ENCODE measurements around the gene HCST. TPM values are rescaled to one million over a fixed set of nuclear protein-coding genes. Genes with fewer than 3 reads are reported as not detected.

HCST gene
- total and polyA plus RNA-seq, 2 of the 13 experiments (the other 11 are each of a cell fraction or from before 2014, with no cell fraction given): 0.24 to 1.2 TPM

- TF ChIP-seq PRDM10 (CRISPR knock-in tag; IDR thresholded peaks at IDR 0.05; ENCODE audit: low read depth) (0 out of 2 replicates have a peak, but pooled peaks have one; percentile 20), HOXA3 (CRISPR knock-in tag; IDR thresholded peaks at IDR 0.05) (peak; percentile 68), FOSL2 (CRISPR knock-in tag; IDR thresholded peaks at IDR 0.05) (0 out of 2 replicates have a peak, but pooled peaks have one; percentile 18), HNRNPK (IDR thresholded peaks at IDR 0.05; ENCODE audit: low read depth, low read length, poor library complexity, severe bottlenecking) (peak; percentile 96), PITX1 (CRISPR knock-in tag; IDR thresholded peaks at IDR 0.05) (0 out of 2 replicates have a peak, but pooled peaks have one; percentile 15), IKZF1 (IDR thresholded peaks at IDR 0.05) (no peak), ZMYM3 (CRISPR knock-in tag; IDR thresholded peaks at IDR 0.05) (0 out of 2 replicates have a peak, but pooled peaks have one; percentile 14), SPEN (CRISPR knock-in tag; IDR thresholded peaks at IDR 0.05; ENCODE audit: low read depth) (peak; percentile 28; the same call in 1 of the 2 replicates), FOXO1 (CRISPR knock-in tag; IDR thresholded peaks at IDR 0.05) (0 out of 2 replicates have a peak, but pooled peaks have one; percentile 12), HMGXB4 (CRISPR knock-in tag; IDR thresholded peaks at IDR 0.05; ENCODE audit: borderline replicate concordance in 1 of 2, low read depth in 1 of 2) (peak in 1 of 2 experiments; percentile 59; a peak in 1 of 4 replicates), PHF21A (CRISPR knock-in tag; IDR thresholded peaks at IDR 0.05) (0 out of 2 replicates have a peak, but pooled peaks have one; percentile 26), ZNF331 (CRISPR knock-in tag; IDR thresholded peaks at IDR 0.05) (0 out of 2 replicates have a peak, but pooled peaks have one; percentile 17), ZBTB7A (CRISPR knock-in tag; IDR thresholded peaks at IDR 0.05) (no peak), KMT2B (CRISPR knock-in tag; IDR thresholded peaks at IDR 0.05) (0 out of 2 replicates have a peak, but pooled peaks have one; percentile 5)
These were observed 2.6 kb upstream of the HCST start (continued) for GRCh38 chr19:35899547-35900214.
